Gastroesophageal sphincter (tissue), 3 donors: ENCODE results near the gene P2RX1.

Experiments
- POLR2A ChIP-seq, 2 donors: fragments of 450-650 bp; IDR thresholded peaks; one replicate each; pipeline ENCODE4 v1.6.1; 2017; ENCODE audit warnings: antibody characterized with exemption in 2 of 2, mild to moderate bottlenecking in 2 of 2, moderate library complexity in 1 of 2
- POLR2AphosphoS5 ChIP-seq: sonication (generic); formaldehyde crosslinking; IDR thresholded peaks from one replicate; pipeline ENCODE4 v1.6.1; 2017; ENCODE audit warnings: antibody characterized with exemption
- TF ChIP-seq, protein P1 (sequence below), 4 experiments: fragments of 200-600 bp in 2 of 4; fragments of 450-650 bp in 2 of 4; sonication (generic) in 1 of 4; IDR thresholded peaks; one replicate each; pipeline ENCODE4 v1.5.1; 2017 to 2019; ENCODE audit warnings: antibody characterized with exemption in 4 of 4, mild to moderate bottlenecking in 2 of 4, moderate library complexity in 2 of 4

DNA sequence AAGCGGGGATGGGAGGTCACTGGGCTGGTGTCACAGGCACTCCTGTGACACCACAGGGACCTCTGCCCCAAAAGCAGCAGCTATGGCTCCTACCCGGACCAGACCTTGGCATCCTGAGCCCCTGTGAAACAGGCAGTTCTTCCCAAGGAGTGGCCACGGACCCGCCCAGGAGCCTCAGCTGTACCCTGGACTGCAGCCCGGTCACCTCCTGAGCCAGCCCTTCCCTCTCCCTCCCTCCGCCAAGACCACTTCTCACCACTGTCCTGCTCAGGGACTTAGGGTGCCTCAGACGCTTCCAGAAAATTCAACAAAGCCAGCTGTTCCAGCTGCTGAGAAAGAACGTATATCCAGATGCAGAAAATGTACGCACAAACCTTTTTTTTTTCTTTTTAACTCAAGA, 56.3 kb downstream of the P2RX1 start:
- TF ChIP-seq POLR2A (IDR thresholded peaks at IDR 0.05) (no peak), POLR2AphosphoS5 (no peak)
- TF ChIP-seq, protein P1, sequence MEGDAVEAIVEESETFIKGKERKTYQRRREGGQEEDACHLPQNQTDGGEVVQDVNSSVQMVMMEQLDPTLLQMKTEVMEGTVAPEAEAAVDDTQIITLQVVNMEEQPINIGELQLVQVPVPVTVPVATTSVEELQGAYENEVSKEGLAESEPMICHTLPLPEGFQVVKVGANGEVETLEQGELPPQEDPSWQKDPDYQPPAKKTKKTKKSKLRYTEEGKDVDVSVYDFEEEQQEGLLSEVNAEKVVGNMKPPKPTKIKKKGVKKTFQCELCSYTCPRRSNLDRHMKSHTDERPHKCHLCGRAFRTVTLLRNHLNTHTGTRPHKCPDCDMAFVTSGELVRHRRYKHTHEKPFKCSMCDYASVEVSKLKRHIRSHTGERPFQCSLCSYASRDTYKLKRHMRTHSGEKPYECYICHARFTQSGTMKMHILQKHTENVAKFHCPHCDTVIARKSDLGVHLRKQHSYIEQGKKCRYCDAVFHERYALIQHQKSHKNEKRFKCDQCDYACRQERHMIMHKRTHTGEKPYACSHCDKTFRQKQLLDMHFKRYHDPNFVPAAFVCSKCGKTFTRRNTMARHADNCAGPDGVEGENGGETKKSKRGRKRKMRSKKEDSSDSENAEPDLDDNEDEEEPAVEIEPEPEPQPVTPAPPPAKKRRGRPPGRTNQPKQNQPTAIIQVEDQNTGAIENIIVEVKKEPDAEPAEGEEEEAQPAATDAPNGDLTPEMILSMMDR (IDR thresholded peaks at IDR 0.05): no peak
